Activated T-cell treated with anti-CD3 and anti-CD28 coated beads, Interleukin-2, amount 50 U/mL, for 48 hours (primary cell): ENCODE results near the gene SLC9A4.
"Not testable (repeated sequence)": the region's sequence is repeated elsewhere in the genome, so short reads cannot be mapped to it uniquely, and the experiment has no call there.

Experiments
- DNase-seq, 2 experiments: peaks; one replicate each; pipeline ENCODE4 v3.0.0-alpha.2; 2020

The SLC9A4 gene

DNA sequence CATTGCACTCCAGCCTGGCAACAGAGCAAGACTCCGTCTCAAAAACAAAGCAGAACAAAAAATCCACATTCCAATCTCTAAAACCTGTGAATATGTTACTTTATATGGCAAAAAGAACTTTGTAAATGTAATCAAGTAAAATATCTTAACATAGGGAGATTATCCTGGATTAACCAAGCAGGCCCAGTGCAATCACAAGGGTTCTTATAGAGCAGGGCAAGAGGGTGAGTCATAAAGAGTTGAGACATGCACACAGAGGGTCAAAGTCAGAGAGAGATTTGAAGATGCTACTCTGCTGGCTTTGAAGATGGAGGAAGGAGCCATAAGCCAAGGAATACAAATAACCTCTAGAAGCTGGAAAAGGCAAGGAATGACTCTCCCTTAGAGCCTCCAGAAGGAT is 85.4 kb downstream of the SLC9A4 start:
- no peak for DNase-seq

DNA sequence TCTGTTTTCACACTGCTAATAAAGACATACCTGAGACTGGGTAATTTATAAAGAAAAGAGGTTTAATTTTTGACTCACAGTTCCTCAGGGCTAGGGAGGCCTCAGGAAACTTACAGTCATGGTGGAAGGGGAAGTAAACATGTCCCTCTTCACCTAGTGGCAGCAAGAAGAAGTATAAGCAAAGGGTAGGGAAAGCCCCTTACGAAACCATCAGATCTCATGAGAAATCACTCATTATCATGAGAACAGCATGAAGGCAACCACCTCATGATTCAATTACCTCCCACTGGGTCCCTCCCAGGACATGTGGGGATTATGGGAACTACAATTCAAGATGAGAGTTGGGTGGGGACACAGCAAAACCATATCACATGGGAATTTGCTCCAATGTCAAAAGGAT is 89.5 kb downstream of the SLC9A4 start:
- not testable (repeated sequence) for DNase-seq

DNA sequence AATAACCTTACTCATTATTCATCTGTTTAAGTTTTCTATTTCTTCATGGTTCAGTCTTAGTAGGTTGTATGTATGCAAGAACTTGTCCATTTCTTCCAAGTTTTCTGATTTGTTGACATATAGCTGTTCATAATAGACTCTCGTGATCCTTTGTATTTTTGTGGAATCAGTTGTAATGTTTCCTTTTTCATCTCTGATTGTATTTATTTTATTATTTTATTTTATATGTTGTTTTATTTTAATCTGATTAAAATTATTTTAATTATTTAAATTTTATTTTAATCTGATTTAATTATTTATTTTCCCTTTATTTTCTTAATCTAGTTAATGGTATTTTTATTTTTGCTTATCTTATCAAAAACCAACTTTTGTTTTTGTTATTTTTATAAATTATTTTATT is 102.9 kb downstream of the SLC9A4 start:
- DNase-seq = no peak

DNA sequence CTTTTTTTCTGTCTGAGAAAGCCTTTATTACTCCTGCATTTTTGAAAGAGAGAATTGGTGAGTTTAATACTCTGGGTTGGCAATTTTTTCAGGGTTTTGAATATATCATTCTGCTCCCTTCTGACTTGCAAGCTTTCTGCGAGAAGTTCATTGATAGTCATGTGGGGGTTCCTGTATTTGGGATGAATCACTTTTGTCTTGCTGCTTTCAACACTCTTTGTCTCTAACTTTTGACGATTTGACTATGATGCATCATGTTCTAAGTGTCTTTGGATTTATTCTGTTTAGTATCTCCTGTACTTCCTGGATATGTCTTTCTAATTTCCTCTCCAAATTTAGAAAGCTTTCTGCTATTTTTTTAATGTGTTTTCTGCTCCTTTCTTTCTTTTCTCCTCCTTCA is 105.3 kb downstream of the SLC9A4 start:
- no peak for DNase-seq

DNA sequence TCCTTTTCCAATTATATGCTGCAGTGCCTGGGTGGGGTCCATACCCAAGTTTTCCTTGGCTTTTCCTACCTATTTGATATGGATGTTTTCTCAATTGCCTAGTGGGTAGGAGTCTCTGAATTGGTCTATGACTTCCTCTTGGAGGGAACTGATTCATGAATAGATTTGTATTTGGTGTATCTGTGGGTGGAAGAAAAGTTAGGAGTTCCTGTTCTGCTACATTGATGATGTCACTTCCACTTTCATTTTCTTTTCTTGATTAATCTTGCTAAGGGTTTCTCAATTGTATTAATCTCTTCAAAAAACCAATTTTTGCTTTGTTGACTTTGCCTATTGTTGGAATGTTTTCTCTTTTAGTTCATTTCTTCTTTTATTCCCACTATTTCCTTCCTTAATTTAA is 108.9 kb downstream of the SLC9A4 start:
- DNase-seq = no peak

DNA sequence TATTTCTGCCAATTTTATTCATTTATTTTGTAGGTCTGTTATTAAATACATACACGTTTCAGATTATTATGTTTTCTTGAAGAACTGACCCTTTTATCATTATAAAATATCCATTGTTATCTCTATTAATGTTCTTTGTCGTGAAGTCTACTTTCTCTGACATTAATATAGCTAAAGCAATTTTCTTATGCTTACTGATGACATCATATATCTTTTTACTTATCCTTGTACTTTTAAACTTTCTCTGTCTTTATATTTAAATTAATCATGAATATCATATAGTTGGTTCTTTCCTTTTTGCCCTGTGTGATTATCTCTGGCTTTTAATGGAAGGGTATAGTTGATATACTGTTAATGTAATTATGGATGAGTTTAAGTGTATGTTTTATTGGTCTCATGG is 109.8 kb downstream of the SLC9A4 start:
- no peak for DNase-seq
